GM12878 (cell line): Measurements from ENCODE around the gene DYNLT2B. TPM values are rescaled to one million over a fixed set of nuclear protein-coding genes. Genes with fewer than 3 reads are reported as not detected.

Source experiments
- ATAC-seq: fragments of 200-7000 bp; cut with Tn5 transposase; 3 replicates; pipeline ENCODE4 v1.9.1; 2020; ENCODE audit warnings: mild to moderate bottlenecking, moderate library complexity
- BruUV-seq: library from RNA; stranded (reverse); fragments of 400-500 nt; replicated peaks from 2 replicates; lab custom pipeline; 2021; lab: Mats Ljungman, UMichigan
- CTCF ChIA-PET: fragments of 300-600 bp; sonication (Branson Sonifier 250); formaldehyde crosslinking; extraction: SDS; loops from one replicate; lab custom pipeline; 2021; ENCODE audit warnings: inconsistent platforms; lab: Yijun Ruan, JAX
- POLR2A ChIA-PET: fragments of 350-600 bp; formaldehyde crosslinking; extraction: SDS; loops from one replicate; lab custom pipeline; 2021; ENCODE audit warnings: inconsistent platforms; lab: Charles Lee
- RAD21 ChIA-PET: fragments of 300-600 bp; sonication (Branson Sonifier 250); formaldehyde crosslinking; loops from one replicate; lab custom pipeline; 2023; ENCODE audit warnings: antibody characterized with exemption; ENCODE audit not compliant: unreplicated experiment; lab: Charles Lee
- SMC1A ChIA-PET: fragments of 300-600 bp; sonication (Branson Sonifier 250); formaldehyde crosslinking; loops from one replicate; lab custom pipeline; 2023; ENCODE audit not compliant: unreplicated experiment, uncharacterized antibody; lab: Charles Lee
- DNase-seq: peaks from one replicate; pipeline ENCODE4 v3.0.0-alpha.2; 2011; ENCODE audit warnings: low read depth, low spot score
- FAIRE-seq: peaks from 3 replicates; lab custom pipeline; 2011; peaks lifted over from hg19 to GRCh38; lab: Jason Lieb, UNC
- H2AFZ ChIP-seq: 2 replicates; pipeline ENCODE4 v1.6.0; 2011; ENCODE audit warnings: low read depth, low read length, control low read depth; ENCODE audit not compliant: control insufficient read depth
- H3K27ac ChIP-seq: 2 replicates; pipeline ENCODE4 v1.5.1; 2011; ENCODE audit warnings: control low read depth; ENCODE audit not compliant: control insufficient read depth, insufficient read depth
- H3K27me3 ChIP-seq, 2 experiments: replicated peaks in 1 of 2; 2 replicates each; pipeline versions ENCODE4 v1.6.0 to v1.6.1; 2011; ENCODE audit warnings: low read length in 1 of 2; ENCODE audit not compliant: control insufficient read depth in 2 of 2, insufficient read depth in 2 of 2
- H3K36me3 ChIP-seq, 2 experiments: 2 replicates each; pipeline ENCODE4 v1.5.1; 2011; ENCODE audit warnings: low read length in 1 of 2; ENCODE audit not compliant: control insufficient read depth in 2 of 2, insufficient read depth in 2 of 2
- H3K4me1 ChIP-seq: 2 replicates; pipeline ENCODE4 v1.6.1; 2011; ENCODE audit warnings: mild to moderate bottlenecking, low read length, moderate library complexity, mixed read lengths; ENCODE audit not compliant: control insufficient read depth, insufficient read depth
- H3K4me2 ChIP-seq: 2 replicates; pipeline ENCODE4 v1.6.0; 2011; ENCODE audit warnings: control low read depth; ENCODE audit not compliant: control insufficient read depth, insufficient read depth
- H3K4me3 ChIP-seq: fragments of 200-600 bp; sonication (generic); 2 replicates; pipeline ENCODE4 v1.5.1; 2016
- H3K79me2 ChIP-seq: 2 replicates; pipeline ENCODE4 v1.6.0; 2011; ENCODE audit warnings: low read length; ENCODE audit not compliant: control insufficient read depth, insufficient read depth
- H3K9ac ChIP-seq: 2 replicates; pipeline ENCODE4 v1.8.0; 2011; ENCODE audit warnings: low read length, control low read depth, mixed read lengths; ENCODE audit not compliant: control insufficient read depth, insufficient read depth
- H3K9me3 ChIP-seq: replicated peaks from 3 replicates; pipeline ENCODE4 v1.5.1; 2011; ENCODE audit warnings: mild to moderate bottlenecking, low read length; ENCODE audit not compliant: control insufficient read depth, insufficient read depth
- H4K20me1 ChIP-seq: 2 replicates; pipeline ENCODE4 v1.6.0; 2011; ENCODE audit not compliant: control insufficient read depth, insufficient read depth
- BCL11A ChIP-seq: IDR thresholded peaks from 2 replicates; pipeline ENCODE4 v1.6.1; 2011; ENCODE audit warnings: low read depth, low read length
- CREB1 ChIP-seq: IDR thresholded peaks from 2 replicates; pipeline ENCODE4 v1.6.1; 2012; ENCODE audit warnings: low read depth, mild to moderate bottlenecking, inconsistent platforms
- E2F8 ChIP-seq: fragments of 450-650 bp; IDR thresholded peaks from 2 replicates; pipeline ENCODE4 v1.6.1; 2018; ENCODE audit warnings: mild to moderate bottlenecking, low read depth, moderate library complexity; ENCODE audit not compliant: partially characterized antibody
- EED ChIP-seq: sonication (generic); IDR thresholded peaks from 2 replicates; pipeline ENCODE4 v1.6.1; 2016; ENCODE audit warnings: antibody characterized with exemption, low read depth
- HCFC1 ChIP-seq: fragments of 150-350 bp; IDR thresholded peaks from 2 replicates; pipeline ENCODE4 v1.6.1; 2014; ENCODE audit warnings: low read length
- IKZF1 ChIP-seq: fragments of 450-650 bp; conservative IDR thresholded peaks from 2 replicates; pipeline ENCODE4 v1.6.1; 2017; ENCODE audit warnings: antibody characterized with exemption, mild to moderate bottlenecking
- JUNB ChIP-seq: IDR thresholded peaks from 2 replicates; pipeline ENCODE4 v1.6.1; 2016; ENCODE audit warnings: antibody characterized with exemption, mild to moderate bottlenecking
- KDM1A ChIP-seq: fragments of 200-600 bp; sonication (generic); IDR thresholded peaks from 2 replicates; pipeline ENCODE4 v1.6.1; 2016; ENCODE audit warnings: borderline replicate concordance
- MTA3 ChIP-seq: IDR thresholded peaks from 2 replicates; pipeline ENCODE4 v1.6.1; 2012; ENCODE audit warnings: low read length, inconsistent platforms, borderline replicate concordance
- MYB ChIP-seq: fragments of 150-350 bp; IDR thresholded peaks from 2 replicates; pipeline ENCODE4 v1.6.1; 2014; ENCODE audit warnings: mild to moderate bottlenecking, low read depth, low read length, borderline replicate concordance
- RAD51 ChIP-seq: fragments of 450-650 bp; IDR thresholded peaks from 2 replicates; pipeline ENCODE4 v1.6.1; 2016; ENCODE audit warnings: moderate library complexity, mild to moderate bottlenecking, inconsistent platforms
- RELA ChIP-seq: fragments of 450-650 bp; IDR thresholded peaks from 2 replicates; pipeline ENCODE4 v1.8.0; 2014; ENCODE audit warnings: borderline replicate concordance; ENCODE audit not compliant: partially characterized antibody
- ZBTB4 ChIP-seq: fragments of 450-650 bp; formaldehyde crosslinking; IDR thresholded peaks from 2 replicates; pipeline ENCODE4 v1.4.0; 2022; ENCODE audit warnings: mild to moderate bottlenecking, moderate library complexity
- ZNF622 ChIP-seq: fragments of 450-650 bp; IDR thresholded peaks from 2 replicates; pipeline ENCODE4 v1.6.1; 2017; ENCODE audit warnings: mild to moderate bottlenecking, inconsistent platforms
- WGBS: methylation state at CpG from one replicate; pipeline ENCODE4 v1.1.6; 2016; ENCODE audit warnings: low lambda C conversion rate; ENCODE audit not compliant: insufficient replicate concordance, insufficient coverage; ENCODE audit errors: missing lambda C conversion rate; 5-methylcytosine and 5-hydroxymethylcytosine counted together
- in situ Hi-C: fragments of 300-500 bp; cut with MboI; formaldehyde crosslinking; loops from 9 replicates; pipeline ENCODE4 v1.14.3; 2018; ENCODE audit warnings: mixed read lengths
- intact Hi-C: fragments of 100-400 bp; cut with micrococcal nuclease; formaldehyde crosslinking; loops from one replicate; pipeline ENCODE4 v1.14.2; 2022; ENCODE audit not compliant: unreplicated experiment
- polyA plus RNA-seq, 11 experiments: library from polyadenylated mRNA; depleted of rRNA in 4 of 11; unstranded in 6 of 11; stranded (reverse) in 5 of 11; fragments of >200 nt; fragmentation: Nextera tagmentation in 4 of 11; fragmentation: Illumina TruSeq in 1 of 11; extraction: Ambion mirVana in 4 of 11; extraction: Trizol in 1 of 11; gene quantifications; 1 replicate in 1 of 11; 2 replicates in 10 of 11; pipeline versions ENCODE4 v1.2.1 to v1.2.3, GENCODE V29; 2011 to 2016; ENCODE audit warnings: inconsistent platforms in 2 of 11, missing spikeins in 2 of 11, low read depth in 1 of 11
- total RNA-seq, 4 experiments: library from RNA; depleted of rRNA in 3 of 4; stranded (reverse); fragments of >200 nt in 3 of 4; fragmentation: Illumina TruSeq in 1 of 4; extraction: Trizol in 1 of 4; gene quantifications; 2 replicates each; pipeline versions ENCODE4 v1.2.1 to v1.2.3, GENCODE V29; 2013 to 2021
- TF ChIP-seq, protein P1 (sequence below): IDR thresholded peaks from 2 replicates; pipeline ENCODE4 v1.6.1; 2012; ENCODE audit warnings: low read depth, low read length, improper control_type of control experiment

DYNLT2B gene
- total and polyA plus RNA-seq, 10 of the 15 experiments (the other 5 are each of a cell fraction or from before 2014, with no cell fraction given): 8.6 to 89.7 (median 21.9) TPM

DNA sequence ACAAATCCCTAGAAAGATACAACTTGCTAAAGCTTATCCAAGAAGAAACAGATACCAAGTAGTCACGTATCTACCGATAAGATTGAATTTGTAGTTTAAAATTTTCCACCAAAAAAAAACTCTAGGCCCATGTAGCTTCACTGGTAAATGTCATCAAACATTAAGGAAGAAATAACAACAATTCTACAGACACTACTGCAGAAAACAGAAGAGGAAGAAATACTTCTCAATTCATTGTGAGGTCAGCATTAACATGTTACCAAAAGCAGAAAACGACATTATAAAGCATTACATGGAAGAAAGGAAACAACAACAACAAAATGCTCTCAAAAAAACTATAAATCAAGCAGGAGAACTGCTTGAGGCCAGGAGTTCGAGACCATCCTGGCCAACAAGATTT is 47.7 kb upstream of the DYNLT2B start:
- no peak overlapping the region for H3K9ac ChIP-seq
- ChIA-PET SMC1A (interaction anchor here (0.7 to 1.7 kb wide), 5 partner anchors 11 to 157 kb away, joined by 3 to 4 read pairs (median 3); no protein-coding TSS in a partner anchor), RAD21 (interaction anchor here (0.7 to 1.1 kb wide), 2 partner anchors 84 to 85 kb away, joined by 3 read pairs; no protein-coding TSS in a partner anchor), CTCF (interaction anchor here (1.1 kb wide), 1 partner anchor 112 kb away, joined by 3 read pairs; no protein-coding TSS in a partner anchor), POLR2A (interaction anchor here (0.6 to 1.0 kb wide), 4 partner anchors 46 to 147 kb away, joined by 3 to 4 read pairs (median 4); no protein-coding TSS in a partner anchor)
- intact Hi-C loops: loop anchor here (10.0 kb wide), 1 partner anchor 111 kb away; no protein-coding TSS in a partner anchor
- no peaks in the 10 kb centered on the region for H3K4me1 ChIP-seq
- H3K4me3 ChIP-seq: no peak overlapping the region
- H4K20me1 ChIP-seq: no peaks in the 10 kb centered on the region
- WGBS: 98% methylated on average over 4 of the region's 4 CpGs
- H3K4me2 ChIP-seq: no peak overlapping the region
- no peak overlapping the region for H2AFZ ChIP-seq
- BruUV-seq: no TSS peak
- peaks cover 11 to 20% of the 10 kb centered on the region in 2 experiments for H3K36me3 ChIP-seq
- H3K27ac ChIP-seq: no peak overlapping the region
- no peaks in the 10 kb centered on the region for H3K27me3 ChIP-seq
- FAIRE-seq (no peak), DNase-seq (no peak), ATAC-seq (no peak)
- no peak for TF ChIP-seq BCL11A
- TF ChIP-seq ZNF622: no peak
- TF ChIP-seq JUNB: no peak
- TF ChIP-seq HCFC1: no peak
- TF ChIP-seq IKZF1: no peak
- TF ChIP-seq MTA3: no peak
- TF ChIP-seq ZBTB4 (CRISPR knock-in tag): no peak
- TF ChIP-seq KDM1A: no peak
- TF ChIP-seq RAD51: no peak
- TF ChIP-seq EED: no peak
- no peak for TF ChIP-seq MYB
- TF ChIP-seq CREB1: no peak
- no peak for TF ChIP-seq RELA
- TF ChIP-seq, protein P1, sequence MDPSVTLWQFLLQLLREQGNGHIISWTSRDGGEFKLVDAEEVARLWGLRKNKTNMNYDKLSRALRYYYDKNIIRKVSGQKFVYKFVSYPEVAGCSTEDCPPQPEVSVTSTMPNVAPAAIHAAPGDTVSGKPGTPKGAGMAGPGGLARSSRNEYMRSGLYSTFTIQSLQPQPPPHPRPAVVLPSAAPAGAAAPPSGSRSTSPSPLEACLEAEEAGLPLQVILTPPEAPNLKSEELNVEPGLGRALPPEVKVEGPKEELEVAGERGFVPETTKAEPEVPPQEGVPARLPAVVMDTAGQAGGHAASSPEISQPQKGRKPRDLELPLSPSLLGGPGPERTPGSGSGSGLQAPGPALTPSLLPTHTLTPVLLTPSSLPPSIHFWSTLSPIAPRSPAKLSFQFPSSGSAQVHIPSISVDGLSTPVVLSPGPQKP: no peak
- TF ChIP-seq E2F8: no peak
- in situ Hi-C loops: no loop called here
- no peaks in the 10 kb centered on the region for H3K9me3 ChIP-seq
- H3K79me2 ChIP-seq: no peaks in the 10 kb centered on the region; the same call in 1 of the 2 replicates
